Measurements from ENCODE around the gene CPT1B.

CPT1B gene

GRCh38 chr22:50532824-50533796, 45.1 kb downstream of the CPT1B start:
- DNase-seq (no peak), ATAC-seq (ENCODE audit: insufficient read depth, low read depth) (no peak)
- no peaks in the 10 kb centered on the region for H3K27me3 ChIP-seq (ENCODE audit: insufficient read depth, low read length, poor library complexity)
- no peak for TF ChIP-seq EZH2 (IDR thresholded peaks at IDR 0.05; ENCODE audit: borderline replicate concordance, low read depth, low read length, severe bottlenecking)
- TF ChIP-seq CTCF (IDR thresholded peaks at IDR 0.05; ENCODE audit: borderline replicate concordance, extremely low read depth, low read length, poor library complexity, severe bottlenecking): no peak
- H4K20me1 ChIP-seq (ENCODE audit: insufficient read depth, low read length): peaks cover 5% of the 10 kb centered on the region; the same call in 1 of the 2 replicates
- no peak overlapping the region for H2AFZ ChIP-seq (ENCODE audit: low read depth, low read length)
- H3K4me3 ChIP-seq (ENCODE audit: low read depth in 1 of 2, low read length in 2 of 2): no peak overlapping the region
- no peak overlapping the region for H3K27ac ChIP-seq (ENCODE audit: low read length)
- H3K36me3 ChIP-seq (ENCODE audit: insufficient read depth, low read length): no peaks in the 10 kb centered on the region
- no peaks in the 10 kb centered on the region for H3K4me1 ChIP-seq (ENCODE audit: insufficient read depth, low read length)
- no peak overlapping the region for H3K9ac ChIP-seq (ENCODE audit: low read depth, low read length)
- no peaks in the 10 kb centered on the region for H3K9me3 ChIP-seq (ENCODE audit: insufficient read depth, low read length, severe bottlenecking)
- no peaks in the 10 kb centered on the region for H3K79me2 ChIP-seq (ENCODE audit: insufficient read depth, low read length)
- no peak overlapping the region for H3K4me2 ChIP-seq (ENCODE audit: insufficient read depth, low read length)

GRCh38 chr22:50531962-50532674, 46.1 kb downstream of the CPT1B start:
- Histone ChIP-seq H2AFZ (ENCODE audit: low read depth, low read length) (no peak overlapping the region), H3K36me3 (ENCODE audit: insufficient read depth, low read length) (no peaks in the 10 kb centered on the region), H3K27ac (ENCODE audit: low read length) (no peak overlapping the region), H3K4me2 (ENCODE audit: insufficient read depth, low read length) (no peak overlapping the region), H3K9me3 (ENCODE audit: insufficient read depth, low read length, severe bottlenecking) (no peaks in the 10 kb centered on the region), H3K79me2 (ENCODE audit: insufficient read depth, low read length) (peaks cover under 1% of the 10 kb centered on the region; the same call in 1 of the 2 replicates), H3K4me1 (ENCODE audit: insufficient read depth, low read length) (peaks cover 4% of the 10 kb centered on the region), H4K20me1 (ENCODE audit: insufficient read depth, low read length) (peaks cover 5% of the 10 kb centered on the region; the same call in 1 of the 2 replicates), H3K27me3 (ENCODE audit: insufficient read depth, low read length, poor library complexity) (no peaks in the 10 kb centered on the region), H3K9ac (ENCODE audit: low read depth, low read length) (no peak overlapping the region), H3K4me3 (ENCODE audit: low read depth in 1 of 2, low read length in 2 of 2) (no peak overlapping the region)
- TF ChIP-seq CTCF (IDR thresholded peaks at IDR 0.05; ENCODE audit: borderline replicate concordance, extremely low read depth, low read length, poor library complexity, severe bottlenecking): no peak
- no peak for TF ChIP-seq EZH2 (IDR thresholded peaks at IDR 0.05; ENCODE audit: borderline replicate concordance, low read depth, low read length, severe bottlenecking)
- no peak for DNase-seq
- ATAC-seq (ENCODE audit: insufficient read depth, low read depth): no peak

- H3K9ac ChIP-seq (ENCODE audit: low read depth, low read length): no peak overlapping the region
- no peak for ATAC-seq (ENCODE audit: insufficient read depth, low read depth)
Measured at GRCh38 chr22:50531546-50531961, 46.7 kb downstream of the CPT1B start.

More at GRCh38 chr22:50531546-50531961, 46.7 kb downstream of the CPT1B start:
- Histone ChIP-seq H4K20me1 (ENCODE audit: insufficient read depth, low read length) (peaks cover 5% of the 10 kb centered on the region; the same call in 1 of the 2 replicates), H3K27ac (ENCODE audit: low read length) (no peak overlapping the region), H3K4me1 (ENCODE audit: insufficient read depth, low read length) (peaks cover 10% of the 10 kb centered on the region), H3K4me3 (ENCODE audit: low read depth in 1 of 2, low read length in 2 of 2) (no peak overlapping the region), H3K79me2 (ENCODE audit: insufficient read depth, low read length) (peaks cover 6% of the 10 kb centered on the region), H3K27me3 (ENCODE audit: insufficient read depth, low read length, poor library complexity) (no peaks in the 10 kb centered on the region), H3K9me3 (ENCODE audit: insufficient read depth, low read length, severe bottlenecking) (no peaks in the 10 kb centered on the region), H3K4me2 (ENCODE audit: insufficient read depth, low read length) (no peak overlapping the region), H2AFZ (ENCODE audit: low read depth, low read length) (no peak overlapping the region), H3K36me3 (ENCODE audit: insufficient read depth, low read length) (no peaks in the 10 kb centered on the region)
- no peak for DNase-seq
- TF ChIP-seq EZH2 (IDR thresholded peaks at IDR 0.05; ENCODE audit: borderline replicate concordance, low read depth, low read length, severe bottlenecking) (no peak), CTCF (IDR thresholded peaks at IDR 0.05; ENCODE audit: borderline replicate concordance, extremely low read depth, low read length, poor library complexity, severe bottlenecking) (no peak)

Data from DND-41 (cell line).